Hepatocyte (in vitro differentiated cells): ENCODE measurements around the gene JAML. TPM values are rescaled to one million over a fixed set of nuclear protein-coding genes. Genes with fewer than 3 reads are reported as not detected.

Experiments
- DNase-seq: peaks from one replicate; pipeline ENCODE4 v3.0.0-alpha.2; 2016; ENCODE audit warnings: low spot score
- H2AFZ ChIP-seq: fragments of 200-600 bp; sonication (generic); 2 replicates; pipeline ENCODE4 v1.6.0; 2016; ENCODE audit warnings: antibody characterized with exemption, mild to moderate bottlenecking
- H3K27ac ChIP-seq: fragments of 200-600 bp; sonication (generic); 2 replicates; pipeline ENCODE4 v1.5.1; 2016; ENCODE audit warnings: mild to moderate bottlenecking
- H3K27me3 ChIP-seq: fragments of 200-600 bp; sonication (generic); 2 replicates; pipeline ENCODE4 v1.6.1; 2016
- H3K36me3 ChIP-seq: fragments of 200-600 bp; sonication (generic); replicated peaks from 2 replicates; pipeline ENCODE4 v1.5.1; 2016; ENCODE audit warnings: low read depth; ENCODE audit not compliant: insufficient read depth
- H3K4me1 ChIP-seq: fragments of 200-600 bp; sonication (generic); 2 replicates; pipeline ENCODE4 v1.5.1; 2016; ENCODE audit warnings: mild to moderate bottlenecking, moderate library complexity; ENCODE audit not compliant: insufficient read depth
- H3K4me2 ChIP-seq: fragments of 200-600 bp; sonication (generic); 2 replicates; pipeline ENCODE4 v1.6.0; 2016
- H3K4me3 ChIP-seq: fragments of 200-600 bp; sonication (generic); 2 replicates; pipeline ENCODE4 v1.5.1; 2016; ENCODE audit warnings: mild to moderate bottlenecking
- H3K79me2 ChIP-seq: fragments of 200-600 bp; sonication (generic); 2 replicates; pipeline ENCODE4 v1.6.0; 2017; ENCODE audit warnings: mild to moderate bottlenecking
- H3K9me2 ChIP-seq: fragments of 200-600 bp; sonication (generic); replicated peaks from 2 replicates; pipeline ENCODE4 v1.6.0; 2017; ENCODE audit warnings: mild to moderate bottlenecking; ENCODE audit not compliant: insufficient read depth
- H3K9me3 ChIP-seq: fragments of 200-600 bp; sonication (generic); 2 replicates; pipeline ENCODE4 v1.5.1; 2016; ENCODE audit warnings: low read depth, mild to moderate bottlenecking
- H4K20me1 ChIP-seq: fragments of 200-600 bp; sonication (generic); 2 replicates; pipeline ENCODE4 v1.6.0; 2016; ENCODE audit warnings: mild to moderate bottlenecking; ENCODE audit not compliant: insufficient read depth, poor library complexity, severe bottlenecking
- EZH2 ChIP-seq: fragments of 200-600 bp; sonication (generic); IDR thresholded peaks from 2 replicates; pipeline ENCODE4 v1.6.1; 2016; ENCODE audit warnings: antibody characterized with exemption, mild to moderate bottlenecking, borderline replicate concordance
- EZH2phosphoT487 ChIP-seq: fragments of 200-600 bp; sonication (generic); IDR thresholded peaks from one replicate; pipeline ENCODE4 v1.6.1; 2018; ENCODE audit warnings: antibody characterized with exemption, mild to moderate bottlenecking, low read depth, moderate library complexity; ENCODE audit not compliant: unreplicated experiment, severe bottlenecking
- WGBS: methylation state at CpG from one replicate; pipeline ENCODE4 v1.1.6; 2016; ENCODE audit warnings: low lambda C conversion rate; ENCODE audit errors: missing lambda C conversion rate; 5-methylcytosine and 5-hydroxymethylcytosine counted together
- polyA plus RNA-seq: library from polyadenylated mRNA; unstranded; fragments of >200 nt; fragmentation: Nextera tagmentation; extraction: Ambion mirVana; gene quantifications from 2 replicates; pipeline ENCODE4 v1.2.1, GENCODE V29; 2016
- total RNA-seq: library from RNA; depleted of rRNA; stranded (reverse); fragments of >200 nt; gene quantifications from 2 replicates; pipeline ENCODE4 v1.2.3, GENCODE V29; 2014
- TF ChIP-seq, protein P1 (sequence below): fragments of 200-600 bp; sonication (generic); IDR thresholded peaks from 2 replicates; pipeline ENCODE4 v1.5.1; 2016; ENCODE audit warnings: antibody characterized with exemption, mild to moderate bottlenecking; ENCODE audit not compliant: poor library complexity

JAML gene
- total and polyA plus RNA-seq, 2 experiments from 2014 or later = 5.3 to 5.9 TPM

DNA sequence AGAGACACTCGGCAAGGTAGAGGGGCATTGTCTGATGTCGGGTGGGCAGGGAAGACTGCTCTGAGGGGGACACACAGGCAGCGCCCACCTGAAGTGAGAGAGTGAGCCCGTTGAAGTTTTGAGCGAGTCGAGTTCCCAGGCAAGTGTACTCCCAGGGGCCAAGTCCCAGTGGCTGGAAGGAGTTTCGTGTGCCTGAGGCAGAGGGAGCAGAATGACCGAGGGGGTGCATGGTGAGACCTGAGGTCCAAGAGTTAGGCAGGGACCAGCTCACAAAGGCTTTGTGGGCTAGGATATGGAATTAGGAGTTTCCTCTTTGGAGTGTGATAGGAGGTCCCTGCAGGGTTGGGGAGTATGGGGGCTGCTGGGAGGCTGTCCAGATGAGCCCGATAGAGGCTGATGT is 54.6 kb downstream of the JAML start:
- H3K4me1 ChIP-seq = peaks cover 13% of the 10 kb centered on the region
- H3K4me2 ChIP-seq = no peak overlapping the region
- no peak overlapping the region for H2AFZ ChIP-seq
- H3K36me3 ChIP-seq = no peaks in the 10 kb centered on the region
- DNase-seq = no peak
- H3K9me2 ChIP-seq = no peaks in the 10 kb centered on the region
- WGBS = 85% methylated on average over 9 of the region's 9 CpGs
- no peaks in the 10 kb centered on the region for H4K20me1 ChIP-seq
- H3K27ac ChIP-seq = no peak overlapping the region
- TF ChIP-seq EZH2 (no peak), EZH2phosphoT487 (no peak)
- TF ChIP-seq, protein P1, sequence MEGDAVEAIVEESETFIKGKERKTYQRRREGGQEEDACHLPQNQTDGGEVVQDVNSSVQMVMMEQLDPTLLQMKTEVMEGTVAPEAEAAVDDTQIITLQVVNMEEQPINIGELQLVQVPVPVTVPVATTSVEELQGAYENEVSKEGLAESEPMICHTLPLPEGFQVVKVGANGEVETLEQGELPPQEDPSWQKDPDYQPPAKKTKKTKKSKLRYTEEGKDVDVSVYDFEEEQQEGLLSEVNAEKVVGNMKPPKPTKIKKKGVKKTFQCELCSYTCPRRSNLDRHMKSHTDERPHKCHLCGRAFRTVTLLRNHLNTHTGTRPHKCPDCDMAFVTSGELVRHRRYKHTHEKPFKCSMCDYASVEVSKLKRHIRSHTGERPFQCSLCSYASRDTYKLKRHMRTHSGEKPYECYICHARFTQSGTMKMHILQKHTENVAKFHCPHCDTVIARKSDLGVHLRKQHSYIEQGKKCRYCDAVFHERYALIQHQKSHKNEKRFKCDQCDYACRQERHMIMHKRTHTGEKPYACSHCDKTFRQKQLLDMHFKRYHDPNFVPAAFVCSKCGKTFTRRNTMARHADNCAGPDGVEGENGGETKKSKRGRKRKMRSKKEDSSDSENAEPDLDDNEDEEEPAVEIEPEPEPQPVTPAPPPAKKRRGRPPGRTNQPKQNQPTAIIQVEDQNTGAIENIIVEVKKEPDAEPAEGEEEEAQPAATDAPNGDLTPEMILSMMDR = no peak
- no peaks in the 10 kb centered on the region for H3K9me3 ChIP-seq
- H3K4me3 ChIP-seq = no peak overlapping the region
- peaks cover 31% of the 10 kb centered on the region for H3K27me3 ChIP-seq
- no peaks in the 10 kb centered on the region for H3K79me2 ChIP-seq

DNA sequence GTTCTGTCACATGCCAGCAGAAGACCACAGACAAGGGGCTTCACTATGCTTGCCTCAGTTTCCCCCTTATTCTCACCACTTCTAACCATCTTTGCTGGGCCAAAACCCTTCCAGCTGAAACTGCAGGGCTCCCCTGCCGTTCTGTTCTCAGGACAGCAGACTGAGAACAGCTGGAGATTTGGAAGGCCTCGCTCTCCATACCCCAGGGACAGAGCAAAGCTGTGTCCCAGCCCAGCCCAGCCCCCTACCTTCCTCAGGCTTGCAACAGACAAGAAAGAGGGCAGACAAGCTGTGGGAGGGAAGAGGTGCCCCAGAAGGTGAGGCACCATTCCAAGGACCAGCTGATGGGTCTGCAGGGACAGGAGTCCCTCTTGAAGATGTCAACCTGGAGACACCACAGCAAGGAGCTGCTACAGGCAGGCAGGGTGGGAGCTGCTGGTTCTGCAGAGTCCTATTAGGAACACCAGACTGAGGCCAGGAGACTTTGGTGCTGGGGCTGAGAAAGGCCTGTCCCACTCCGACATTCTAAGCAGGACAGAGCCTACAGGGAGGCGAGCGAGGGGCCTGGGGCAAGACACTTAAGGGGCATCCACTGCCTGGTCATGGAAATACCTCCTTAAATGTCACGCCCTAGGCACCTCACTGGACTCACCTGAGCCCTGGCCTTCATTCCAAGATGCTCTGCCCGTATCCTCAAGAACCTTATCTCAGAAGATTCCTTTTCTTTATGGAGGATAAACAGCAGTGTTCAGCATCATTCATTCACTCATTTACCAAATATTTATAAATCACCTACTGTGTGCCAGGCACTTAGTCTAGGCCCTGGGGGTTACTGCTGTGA is 55.3 kb downstream of the JAML start:
- no peaks in the 10 kb centered on the region for H3K36me3 ChIP-seq
- H4K20me1 ChIP-seq = no peaks in the 10 kb centered on the region
- H2AFZ ChIP-seq = no peak overlapping the region
- no peak overlapping the region for H3K4me3 ChIP-seq
- H3K9me3 ChIP-seq = no peaks in the 10 kb centered on the region
- H3K27me3 ChIP-seq = peaks cover 31% of the 10 kb centered on the region
- TF ChIP-seq EZH2phosphoT487 = no peak
- no peak for TF ChIP-seq EZH2
- TF ChIP-seq, protein P1 = no peak
- H3K4me2 ChIP-seq = no peak overlapping the region
- H3K27ac ChIP-seq = no peak overlapping the region
- no peaks in the 10 kb centered on the region for H3K79me2 ChIP-seq
- no peaks in the 10 kb centered on the region for H3K9me2 ChIP-seq
- WGBS = 67% methylated on average over 7 of the region's 7 CpGs
- H3K4me1 ChIP-seq = peaks cover 6% of the 10 kb centered on the region
- no peak for DNase-seq

DNA sequence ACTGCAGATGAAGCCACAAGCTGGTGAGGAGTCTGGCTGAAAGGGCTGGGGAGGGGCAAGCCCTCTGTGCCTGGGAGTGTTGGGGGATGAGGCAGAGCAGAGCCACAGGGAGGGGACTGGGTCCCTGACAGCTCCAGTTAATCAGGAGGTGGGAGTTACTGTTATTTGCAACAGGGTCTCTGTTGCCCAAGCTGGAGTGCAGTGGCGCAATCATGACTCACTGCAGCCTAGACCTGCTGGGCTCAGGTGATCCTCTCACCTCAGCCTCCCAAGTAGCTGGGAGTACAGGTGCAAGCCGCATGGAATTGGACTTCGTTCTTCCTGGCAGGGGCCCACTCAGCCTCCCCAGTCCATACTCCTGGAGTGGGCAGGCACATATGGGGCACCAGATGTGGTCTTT is 56.1 kb downstream of the JAML start:
- DNase-seq = no peak
- H3K9me3 ChIP-seq = no peaks in the 10 kb centered on the region
- H3K36me3 ChIP-seq = no peaks in the 10 kb centered on the region
- no peaks in the 10 kb centered on the region for H3K9me2 ChIP-seq
- no peak overlapping the region for H3K4me2 ChIP-seq
- H3K4me3 ChIP-seq = no peak overlapping the region
- H3K79me2 ChIP-seq = no peaks in the 10 kb centered on the region
- peaks cover 31% of the 10 kb centered on the region for H3K27me3 ChIP-seq
- no peak overlapping the region for H3K27ac ChIP-seq
- 77% methylated on average over 3 of the region's 3 CpGs for WGBS
- H2AFZ ChIP-seq = no peak overlapping the region
- H3K4me1 ChIP-seq = peaks cover 3% of the 10 kb centered on the region
- H4K20me1 ChIP-seq = no peaks in the 10 kb centered on the region
- TF ChIP-seq EZH2 = no peak

DNA sequence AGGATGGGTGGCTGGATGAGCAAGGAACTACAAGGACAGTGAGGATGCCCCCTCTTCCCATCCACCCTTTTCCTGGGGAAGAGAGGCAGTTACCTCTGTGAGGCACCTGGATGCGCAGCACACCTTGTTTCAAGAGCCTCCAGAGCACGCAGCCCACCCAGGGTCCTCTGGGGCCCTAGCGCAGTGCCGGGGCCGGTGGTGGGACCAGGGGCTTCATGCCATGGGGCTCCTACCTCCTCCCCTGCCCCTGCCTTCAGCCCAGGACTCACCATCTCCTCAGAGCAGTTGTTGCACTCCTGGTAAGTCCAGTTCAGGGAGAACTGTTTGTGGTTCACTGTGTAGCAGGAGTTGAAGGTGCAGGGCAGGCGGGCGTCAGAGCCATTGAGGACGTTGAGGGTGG is 56.5 kb downstream of the JAML start:
- peaks cover 32% of the 10 kb centered on the region for H3K27me3 ChIP-seq
- DNase-seq = no peak
- no peaks in the 10 kb centered on the region for H3K36me3 ChIP-seq
- TF ChIP-seq EZH2 = no peak
- TF ChIP-seq EZH2phosphoT487 = no peak
- TF ChIP-seq, protein P1 = no peak
- no peak overlapping the region for H3K4me2 ChIP-seq
- H3K9me2 ChIP-seq = no peaks in the 10 kb centered on the region
- H3K4me1 ChIP-seq = peaks cover 3% of the 10 kb centered on the region
- no peaks in the 10 kb centered on the region for H3K9me3 ChIP-seq
- H3K79me2 ChIP-seq = no peaks in the 10 kb centered on the region
- H2AFZ ChIP-seq = no peak overlapping the region
- H3K4me3 ChIP-seq = no peak overlapping the region
- no peak overlapping the region for H3K27ac ChIP-seq
- 86% methylated on average over 8 of the region's 8 CpGs for WGBS
- no peaks in the 10 kb centered on the region for H4K20me1 ChIP-seq
